GM19467 (cell line): ENCODE measurements around the gene CTNNAL1.

Experiments used
- ATAC-seq: cut with Tn5 transposase; IDR thresholded peaks from one replicate; pipeline ENCODE4 v1.9.1; 2021; ENCODE audit warnings: mild to moderate bottlenecking, moderate library complexity; ENCODE audit not compliant: unreplicated experiment

The CTNNAL1 gene

DNA sequence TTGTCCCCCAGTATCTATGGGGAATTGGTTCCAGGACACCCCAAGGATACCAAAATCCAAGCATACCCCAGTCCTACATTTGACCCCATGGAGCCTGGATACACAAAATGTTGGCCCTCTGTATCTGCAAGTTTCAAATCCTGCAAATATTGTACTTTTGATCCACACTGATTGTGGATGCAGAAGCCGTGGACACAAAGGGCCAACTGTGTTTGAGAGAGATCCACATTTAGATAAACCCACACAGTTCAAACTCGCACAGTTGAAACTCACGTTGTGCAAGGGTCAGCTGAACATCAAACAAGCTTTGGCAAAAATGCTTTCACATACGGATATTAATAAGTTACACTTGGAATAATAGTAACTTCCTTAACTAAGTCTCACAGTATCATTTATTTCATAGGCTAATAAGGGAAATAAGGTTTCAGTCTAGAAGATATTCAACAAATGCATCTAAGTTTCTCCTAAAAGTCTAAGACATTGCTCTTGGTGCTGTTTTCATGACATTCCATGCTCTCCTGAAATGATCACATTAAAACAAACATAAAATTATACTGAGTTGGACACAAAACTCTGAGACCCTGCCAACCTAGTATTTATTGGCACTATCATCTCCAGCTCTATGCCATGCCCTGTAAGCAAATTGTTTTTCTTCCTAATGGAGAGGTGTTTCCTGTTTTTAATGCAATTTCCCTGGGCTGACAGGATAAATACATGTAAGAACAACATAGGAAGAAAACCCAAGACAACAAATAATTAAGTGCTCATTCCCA lies 118.9 kb downstream of the CTNNAL1 start:
- no peak for ATAC-seq
